Measurements from ENCODE around the gene KLHL29.

DNA sequence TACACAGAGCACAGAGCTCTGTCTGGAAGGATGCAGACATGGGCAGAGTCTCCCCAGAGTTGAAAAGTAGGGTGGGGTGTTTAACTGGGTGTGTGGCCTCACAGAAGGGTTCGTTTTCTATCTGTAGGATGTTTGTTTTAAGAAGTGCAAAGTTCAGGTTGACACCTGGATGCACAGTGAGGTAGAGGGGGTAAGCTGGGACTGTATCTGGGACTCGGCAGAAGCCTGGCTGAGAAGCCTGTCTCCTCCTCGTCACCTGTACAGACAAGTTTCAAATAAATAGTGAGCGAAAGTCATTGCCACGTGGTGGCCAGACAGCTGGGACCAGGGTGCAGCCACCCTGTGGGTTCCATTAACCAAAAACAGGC lies 145.9 kb downstream of the KLHL29 start:
- TF ChIP-seq, protein P1, sequence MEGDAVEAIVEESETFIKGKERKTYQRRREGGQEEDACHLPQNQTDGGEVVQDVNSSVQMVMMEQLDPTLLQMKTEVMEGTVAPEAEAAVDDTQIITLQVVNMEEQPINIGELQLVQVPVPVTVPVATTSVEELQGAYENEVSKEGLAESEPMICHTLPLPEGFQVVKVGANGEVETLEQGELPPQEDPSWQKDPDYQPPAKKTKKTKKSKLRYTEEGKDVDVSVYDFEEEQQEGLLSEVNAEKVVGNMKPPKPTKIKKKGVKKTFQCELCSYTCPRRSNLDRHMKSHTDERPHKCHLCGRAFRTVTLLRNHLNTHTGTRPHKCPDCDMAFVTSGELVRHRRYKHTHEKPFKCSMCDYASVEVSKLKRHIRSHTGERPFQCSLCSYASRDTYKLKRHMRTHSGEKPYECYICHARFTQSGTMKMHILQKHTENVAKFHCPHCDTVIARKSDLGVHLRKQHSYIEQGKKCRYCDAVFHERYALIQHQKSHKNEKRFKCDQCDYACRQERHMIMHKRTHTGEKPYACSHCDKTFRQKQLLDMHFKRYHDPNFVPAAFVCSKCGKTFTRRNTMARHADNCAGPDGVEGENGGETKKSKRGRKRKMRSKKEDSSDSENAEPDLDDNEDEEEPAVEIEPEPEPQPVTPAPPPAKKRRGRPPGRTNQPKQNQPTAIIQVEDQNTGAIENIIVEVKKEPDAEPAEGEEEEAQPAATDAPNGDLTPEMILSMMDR (IDR thresholded peaks at IDR 0.05; ENCODE audit: low read depth, low read length, poor library complexity, severe bottlenecking), result no peak
- TF ChIP-seq EZH2phosphoT487 (IDR thresholded peaks at IDR 0.05; ENCODE audit: borderline replicate concordance, low read length), result no peak
